Heart right ventricle (tissue), 16 donors: ENCODE data around the gene LIPJ. TPM values are rescaled to one million over a fixed set of nuclear protein-coding genes. Genes with fewer than 3 reads are reported as not detected.
A peak's percentile ranks its signal among the peaks of the same experiment; 100 is the strongest.

Experiments
- ATAC-seq, 8 donors: fragments of 200-7000 bp; cut with Tn5 transposase; one replicate each; pipeline ENCODE4 v1.9.1; 2020; ENCODE audit warnings: mild to moderate bottlenecking in 8 of 8, moderate library complexity in 8 of 8, moderate number of reproducible peaks in 1 of 8
- DNase-seq, 2 donors: peaks; one replicate each; pipeline ENCODE4 v3.0.0-alpha.2; 2020
- H3K27ac ChIP-seq, 10 donors: fragments of 200-600 bp; sonication (generic) in 2 of 10; one replicate each; pipeline versions ENCODE4 v1.5.0 to v1.8.0; 2020 to 2022; ENCODE audit warnings: mild to moderate bottlenecking in 3 of 10
- H3K27me3 ChIP-seq, 7 donors: fragments of 200-600 bp; one replicate each; pipeline ENCODE4 v1.8.0; 2021 to 2022; ENCODE audit warnings: mild to moderate bottlenecking in 2 of 7
- H3K36me3 ChIP-seq, 9 donors: fragments of 200-600 bp; sonication (generic) in 1 of 9; one replicate each; pipeline versions ENCODE4 v1.5.0 to v1.8.0; 2020 to 2022; ENCODE audit warnings: mild to moderate bottlenecking in 2 of 9
- H3K4me1 ChIP-seq, 9 donors: fragments of 200-600 bp; sonication (generic) in 1 of 9; one replicate each; pipeline versions ENCODE4 v1.5.0 to v1.8.0; 2020 to 2022; ENCODE audit warnings: mild to moderate bottlenecking in 4 of 9
- H3K4me3 ChIP-seq, 10 donors: fragments of 200-600 bp; sonication (generic) in 2 of 10; one replicate each; pipeline versions ENCODE4 v1.5.0 to v1.8.0; 2020 to 2022; ENCODE audit warnings: mild to moderate bottlenecking in 7 of 10, moderate library complexity in 2 of 10
- H3K9me3 ChIP-seq, 11 donors: fragments of 200-600 bp in 10 of 11; sonication (generic) in 2 of 11; one replicate each; pipeline versions ENCODE4 v1.5.0 to v1.8.0; 2013 to 2022; ENCODE audit warnings: mild to moderate bottlenecking in 2 of 11, control low read depth in 1 of 11, moderate library complexity in 1 of 11
- CTCF ChIP-seq, 9 donors: fragments of 200-600 bp; sonication (generic) in 2 of 9; IDR thresholded peaks; one replicate each; pipeline versions ENCODE4 v1.5.0 to v1.8.0; 2021 to 2022; ENCODE audit warnings: antibody characterized with exemption in 9 of 9, mild to moderate bottlenecking in 5 of 9, moderate library complexity in 1 of 9
- WGBS, 2 donors: extraction: QIAGEN DNeasy Blood & Tissue Kit; methylation state at CpG; one replicate each; pipeline ENCODE4 v1.1.7; 2013; ENCODE audit warnings: inconsistent platforms in 1 of 2; 5-methylcytosine and 5-hydroxymethylcytosine counted together
- intact Hi-C, 10 donors: fragments of 100-400 bp; cut with DNase I; formaldehyde crosslinking; loops; one replicate each; pipeline versions ENCODE4 v1.11.1 to v1.14.2; 2022
- polyA plus RNA-seq, 2 donors: library from polyadenylated mRNA; stranded (reverse); fragments of 200-250 nt; gene quantifications; one replicate each; pipeline ENCODE4 v1.2.3, GENCODE V29; 2013
- total RNA-seq, 10 donors: library from RNA; stranded (reverse); fragmentation: NEBNext Ultra II Directional in 3 of 10; extraction: Animal tissue kit (Norgen Biotek cat#: 25700) in 3 of 10; gene quantifications; one replicate each; pipeline versions ENCODE4 v1.2.1 to v1.2.4, GENCODE V29; 2021 to 2023
- donor health status: Arrhythmogenic right ventricular cardiomyopathy.
- donor health status: ischemic (EF 13 %, LVEDD 7.1; RV severe dilation, severe dysfunction).
- donor health status: healthy with polysubstance abuse.
- donor health status: DM: no; HTN: yes; CAD: no.
- donor health status: DM: no; HTN: no; CAD: no.
- donor health status: ischemic (EF 25% LVEDD 6.9; RV normal size, moderate dysfunction).
- donor health status: ischemic (EF 25% LVEDD 5.7; RV mildly dilated, moderate dysfunction).
- donor health status: healthy.
- donor health status: DM: yes; HTN: yes; CAD: no.
- donor health status: Ischemic cardiomyopathy.
- donor health status: ischemic (EF 35%, LVEDD 5.7; RV mildly dilated, moderate dysfunction).
- donor health status: nonischemic (EF 11% LVEDD 7.7; RV severe dilation, severe dysfunction).
- donor health status: DM: yes; HTN: yes; CAD: no.
- donor health status: PGD.
- donor health status: ischemic (EF 29% LVEDD 5.4; RV normal size, mild dysfunction).
- donor health status: nonischemic (EF 23%, LVEDD 6.1; RV moderate dilation, normal function).

LIPJ gene
- total and polyA plus RNA-seq, 12 donors: 0.01 to 0.53 (median 0.30) TPM; not detected in 6

DNA sequence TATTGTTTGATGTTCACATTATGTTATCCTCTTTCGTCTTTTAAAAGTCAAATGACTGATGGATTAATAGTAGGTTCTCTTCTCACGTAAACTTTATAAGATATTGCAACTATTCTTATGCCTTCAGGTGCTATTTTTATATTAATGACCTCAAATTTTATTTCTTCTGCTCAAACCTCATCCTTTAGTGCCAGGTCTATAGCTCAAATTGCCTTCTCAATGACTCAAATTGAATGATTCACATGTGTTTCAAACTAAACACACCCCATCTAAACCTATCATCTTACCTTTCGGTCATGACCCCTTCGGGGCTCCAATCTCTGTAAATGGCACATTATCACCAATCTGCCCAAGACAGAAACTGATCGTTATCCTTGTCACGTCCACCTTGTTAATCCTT is 55.6 kb downstream of the LIPJ start:
- 86 to 91% methylated on average over 6 of the region's 6 CpGs for WGBS, 2 donors
- intact Hi-C loops: no loop called here
- H3K36me3 ChIP-seq: no peaks in the 10 kb centered on the region
- H3K4me3 ChIP-seq: no peak overlapping the region
- H3K27me3 ChIP-seq: peaks cover 0 to 5% (median 0%) of the 10 kb centered on the region in 7 donors
- H3K27ac ChIP-seq: no peak overlapping the region
- DNase-seq (no peak), ATAC-seq (no peak)
- peaks cover 0 to 12% (median 0%) of the 10 kb centered on the region in 9 donors for H3K4me1 ChIP-seq
- peaks cover 0 to 22% (median 7%) of the 10 kb centered on the region in 11 donors for H3K9me3 ChIP-seq
- no peak for TF ChIP-seq CTCF (IDR thresholded peaks at IDR 0.05)

GRCh38 chr10:88642963-88643362 is 56.4 kb downstream of the LIPJ start:
- peaks cover 0 to 12% (median 0%) of the 10 kb centered on the region in 9 donors for H3K4me1 ChIP-seq
- no peak for TF ChIP-seq CTCF (IDR thresholded peaks at IDR 0.05)
- no peak overlapping the region for H3K4me3 ChIP-seq
- peaks cover 0 to 15% (median 3%) of the 10 kb centered on the region in 11 donors for H3K9me3 ChIP-seq
- intact Hi-C loops: no loop called here
- ATAC-seq (no peak), DNase-seq (no peak)
- no peak overlapping the region for H3K27ac ChIP-seq
- peaks cover 0 to 9% (median 0%) of the 10 kb centered on the region in 7 donors for H3K27me3 ChIP-seq
- no peaks in the 10 kb centered on the region for H3K36me3 ChIP-seq

GRCh38 chr10:88647061-88647615 is 60.6 kb downstream of the LIPJ start:
- no peaks in the 10 kb centered on the region for H3K36me3 ChIP-seq
- no peak overlapping the region for H3K4me3 ChIP-seq
- H3K27me3 ChIP-seq: peaks cover 0 to 5% (median 0%) of the 10 kb centered on the region in 7 donors
- ATAC-seq: no peak
- TF ChIP-seq CTCF (IDR thresholded peaks at IDR 0.05): no peak
- no peak for DNase-seq
- peaks cover 0 to 12% (median 0%) of the 10 kb centered on the region in 9 donors for H3K4me1 ChIP-seq
- H3K27ac ChIP-seq: no peak overlapping the region
- intact Hi-C loops: no loop called here
- 69 to 76% methylated on average over 2 of the region's 2 CpGs for WGBS, 2 donors
- no peaks in the 10 kb centered on the region for H3K9me3 ChIP-seq

GRCh38 chr10:88651101-88651551 is 64.6 kb downstream of the LIPJ start:
- Histone ChIP-seq H3K27me3 (peaks cover 0 to 5% (median 0%) of the 10 kb centered on the region in 7 donors), H3K9me3 (no peaks in the 10 kb centered on the region), H3K4me1 (no peaks in the 10 kb centered on the region), H3K36me3 (no peaks in the 10 kb centered on the region), H3K27ac (peak overlapping the region in 1 of 10 donors; percentile 54), H3K4me3 (no peak overlapping the region)
- intact Hi-C loops: no loop called here
- no peak for ATAC-seq
- TF ChIP-seq CTCF (IDR thresholded peaks at IDR 0.05): no peak
- DNase-seq: no peak
